ENCODE measurements around the gene LIN28B.
"Not testable (repeated sequence)": the region's sequence is repeated elsewhere in the genome, so short reads cannot be mapped to it uniquely, and the experiment has no call there.

The LIN28B gene

DNA sequence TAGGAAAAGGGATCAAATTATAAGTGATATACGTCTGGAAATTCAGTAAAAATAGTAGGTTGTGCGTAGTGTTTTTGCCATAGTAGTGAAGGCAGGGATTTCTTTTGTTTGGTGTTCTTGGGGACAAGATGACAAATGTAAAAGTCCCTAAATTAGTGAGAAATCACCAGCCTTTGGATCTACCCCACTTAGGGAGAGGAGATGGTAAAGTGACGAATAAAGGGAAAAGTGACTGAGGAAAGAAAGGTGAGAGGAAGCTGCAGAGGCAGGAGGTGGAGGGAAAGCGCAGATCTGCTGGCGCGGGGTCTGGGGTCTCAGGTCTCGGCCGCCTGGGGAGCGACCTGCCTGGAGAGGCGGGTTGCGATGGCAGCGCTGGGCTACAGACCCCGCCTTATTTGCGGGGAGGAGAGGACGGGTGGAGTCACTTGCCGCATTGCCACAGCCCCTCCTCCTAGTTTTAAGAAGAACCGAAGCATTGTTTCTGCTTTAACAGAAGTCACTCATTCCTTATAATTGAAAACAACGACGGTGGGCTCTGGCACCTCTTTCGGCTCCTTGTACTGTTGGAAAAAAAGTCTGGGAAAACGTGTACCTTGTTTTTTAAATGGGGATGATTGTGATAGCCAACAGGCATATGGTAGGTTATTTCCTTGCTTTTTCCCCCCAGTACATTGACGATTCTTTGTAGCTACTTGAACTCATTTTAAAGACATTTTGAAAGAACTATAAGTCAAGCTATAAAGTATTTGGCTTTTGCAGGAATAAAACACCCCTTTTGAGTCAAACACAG, 3.3 kb upstream of the LIN28B start:
- H3K36me3 ChIP-seq (ENCODE audit: control insufficient read depth in 2 of 2, insufficient read depth in 1 of 2, low read length in 2 of 2); H3K9me3 ChIP-seq (ENCODE audit: control insufficient read depth, insufficient read depth, low read depth, low read length); H3K4me1 ChIP-seq (ENCODE audit: control insufficient read depth, insufficient read depth, low read length); POLR2A ChIA-PET: not testable (repeated sequence)
- Histone ChIP-seq H3K27ac (ENCODE audit: extremely low read depth, low read depth, low read length) (peak overlapping the region; percentile 35; the same call in 1 of the 2 replicates), H3K4me3 (ENCODE audit: low read depth, low read length) (peak overlapping the region; percentile 39)
- TF ChIP-seq ZNF335 (tag by site-specific recombination; conservative IDR thresholded peaks at IDR 0.05), result peak; percentile 57; the same call in 1 of the 2 replicates
- peak; percentile 87 for TF ChIP-seq ZBTB48 (tag by site-specific recombination; IDR thresholded peaks at IDR 0.05)
- TF ChIP-seq ZNF660 (tag by site-specific recombination; IDR thresholded peaks at IDR 0.05), result 0 out of 2 replicates have a peak, but pooled peaks have one; percentile 28
- peak; percentile 16 for TF ChIP-seq ZBTB26 (tag by site-specific recombination; optimal IDR thresholded peaks at IDR 0.05)
- peak; percentile 24; the same call in 1 of the 2 replicates for TF ChIP-seq GLIS2 (tag by site-specific recombination; IDR thresholded peaks at IDR 0.05)
- peak; percentile 37; the same call in 1 of the 2 replicates for TF ChIP-seq SP3 (tag by site-specific recombination; IDR thresholded peaks at IDR 0.05)
- TF ChIP-seq PATZ1 (tag by site-specific recombination; IDR thresholded peaks at IDR 0.05), result peak; percentile 33; the same call in 1 of the 2 replicates
- peak; percentile 25; the same call in 1 of the 2 replicates for TF ChIP-seq ZNF423 (tag by site-specific recombination; IDR thresholded peaks at IDR 0.05)
- peak; percentile 9; the same call in 1 of the 2 replicates for TF ChIP-seq SP7 (tag by site-specific recombination; IDR thresholded peaks at IDR 0.05)
- TF ChIP-seq, protein P1, sequence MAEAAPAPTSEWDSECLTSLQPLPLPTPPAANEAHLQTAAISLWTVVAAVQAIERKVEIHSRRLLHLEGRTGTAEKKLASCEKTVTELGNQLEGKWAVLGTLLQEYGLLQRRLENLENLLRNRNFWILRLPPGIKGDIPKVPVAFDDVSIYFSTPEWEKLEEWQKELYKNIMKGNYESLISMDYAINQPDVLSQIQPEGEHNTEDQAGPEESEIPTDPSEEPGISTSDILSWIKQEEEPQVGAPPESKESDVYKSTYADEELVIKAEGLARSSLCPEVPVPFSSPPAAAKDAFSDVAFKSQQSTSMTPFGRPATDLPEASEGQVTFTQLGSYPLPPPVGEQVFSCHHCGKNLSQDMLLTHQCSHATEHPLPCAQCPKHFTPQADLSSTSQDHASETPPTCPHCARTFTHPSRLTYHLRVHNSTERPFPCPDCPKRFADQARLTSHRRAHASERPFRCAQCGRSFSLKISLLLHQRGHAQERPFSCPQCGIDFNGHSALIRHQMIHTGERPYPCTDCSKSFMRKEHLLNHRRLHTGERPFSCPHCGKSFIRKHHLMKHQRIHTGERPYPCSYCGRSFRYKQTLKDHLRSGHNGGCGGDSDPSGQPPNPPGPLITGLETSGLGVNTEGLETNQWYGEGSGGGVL (tag by site-specific recombination; IDR thresholded peaks at IDR 0.05), result 0 out of 2 replicates have a peak, but pooled peaks have one; percentile 1
- TF ChIP-seq, protein P2, sequence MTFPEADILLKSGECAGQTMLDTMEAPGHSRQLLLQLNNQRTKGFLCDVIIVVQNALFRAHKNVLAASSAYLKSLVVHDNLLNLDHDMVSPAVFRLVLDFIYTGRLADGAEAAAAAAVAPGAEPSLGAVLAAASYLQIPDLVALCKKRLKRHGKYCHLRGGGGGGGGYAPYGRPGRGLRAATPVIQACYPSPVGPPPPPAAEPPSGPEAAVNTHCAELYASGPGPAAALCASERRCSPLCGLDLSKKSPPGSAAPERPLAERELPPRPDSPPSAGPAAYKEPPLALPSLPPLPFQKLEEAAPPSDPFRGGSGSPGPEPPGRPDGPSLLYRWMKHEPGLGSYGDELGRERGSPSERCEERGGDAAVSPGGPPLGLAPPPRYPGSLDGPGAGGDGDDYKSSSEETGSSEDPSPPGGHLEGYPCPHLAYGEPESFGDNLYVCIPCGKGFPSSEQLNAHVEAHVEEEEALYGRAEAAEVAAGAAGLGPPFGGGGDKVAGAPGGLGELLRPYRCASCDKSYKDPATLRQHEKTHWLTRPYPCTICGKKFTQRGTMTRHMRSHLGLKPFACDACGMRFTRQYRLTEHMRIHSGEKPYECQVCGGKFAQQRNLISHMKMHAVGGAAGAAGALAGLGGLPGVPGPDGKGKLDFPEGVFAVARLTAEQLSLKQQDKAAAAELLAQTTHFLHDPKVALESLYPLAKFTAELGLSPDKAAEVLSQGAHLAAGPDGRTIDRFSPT (tag by site-specific recombination; IDR thresholded peaks at IDR 0.05), result peak; percentile 68; the same call in 1 of the 2 replicates
- TF ChIP-seq ZFP37 (tag by site-specific recombination; IDR thresholded peaks at IDR 0.05), result 0 out of 2 replicates have a peak, but pooled peaks have one; percentile 52
- peak; percentile 82 for TF ChIP-seq ZNF341 (tag by site-specific recombination; IDR thresholded peaks at IDR 0.05; ENCODE audit: low read depth)
- 0 out of 2 replicates have a peak, but pooled peaks have one; percentile 24 for TF ChIP-seq ZNF610 (tag by site-specific recombination; IDR thresholded peaks at IDR 0.05; ENCODE audit: borderline replicate concordance)
- peak; percentile 51 for TF ChIP-seq PRDM1 (tag by site-specific recombination; IDR thresholded peaks at IDR 0.05)
- TF ChIP-seq ZNF366 (tag by site-specific recombination; conservative IDR thresholded peaks at IDR 0.05), result peak; percentile 67
- TF ChIP-seq ZBTB17 (tag by site-specific recombination; IDR thresholded peaks at IDR 0.05), result peak; percentile 45; the same call in 1 of the 2 replicates
- TF ChIP-seq MYNN (tag by site-specific recombination; IDR thresholded peaks at IDR 0.05; ENCODE audit: borderline replicate concordance), result peak; percentile 88
- CTCF ChIA-PET, result interaction anchor here (0.8 to 7.2 kb wide), 3 partner anchors 103 to 124 kb away, joined by 3 to 41 read pairs (median 3); no protein-coding TSS in a partner anchor

Data from HEK293 (cell line).